Stimulated activated CD8-positive, alpha-beta memory T cell treated with anti-CD3 and anti-CD28 coated beads, Interleukin-7, amount 100 ng/mL, for 24 hours (primary cell): Measurements from ENCODE around the gene CMSS1.
"Not testable (repeated sequence)": the region's sequence is repeated elsewhere in the genome, so short reads cannot be mapped to it uniquely, and the experiment has no call there.

Experiments used
- DNase-seq: peaks from one replicate; pipeline ENCODE4 v3.0.0-alpha.2; 2020; ENCODE audit warnings: low read depth

CMSS1 gene

DNA sequence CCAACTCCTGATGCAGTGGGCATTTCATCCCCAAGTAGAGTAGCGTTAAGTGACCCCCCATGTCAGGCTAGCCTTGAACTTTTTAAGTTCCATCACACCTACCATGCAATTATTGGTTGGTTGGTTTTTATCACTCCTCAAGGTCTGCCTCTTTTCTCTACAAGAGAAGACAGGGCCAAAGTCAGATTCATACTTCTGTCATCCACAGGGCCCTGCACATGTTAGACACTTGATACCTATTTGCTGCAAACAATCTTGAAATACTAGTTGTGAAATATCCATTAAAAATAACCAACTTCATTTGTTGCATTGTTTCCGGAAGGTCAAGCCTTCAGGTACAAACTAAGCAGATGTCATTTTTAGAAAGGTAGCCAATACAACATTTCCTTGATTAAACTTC, 1.2 kb downstream of the CMSS1 start:
- no peak for DNase-seq

DNA sequence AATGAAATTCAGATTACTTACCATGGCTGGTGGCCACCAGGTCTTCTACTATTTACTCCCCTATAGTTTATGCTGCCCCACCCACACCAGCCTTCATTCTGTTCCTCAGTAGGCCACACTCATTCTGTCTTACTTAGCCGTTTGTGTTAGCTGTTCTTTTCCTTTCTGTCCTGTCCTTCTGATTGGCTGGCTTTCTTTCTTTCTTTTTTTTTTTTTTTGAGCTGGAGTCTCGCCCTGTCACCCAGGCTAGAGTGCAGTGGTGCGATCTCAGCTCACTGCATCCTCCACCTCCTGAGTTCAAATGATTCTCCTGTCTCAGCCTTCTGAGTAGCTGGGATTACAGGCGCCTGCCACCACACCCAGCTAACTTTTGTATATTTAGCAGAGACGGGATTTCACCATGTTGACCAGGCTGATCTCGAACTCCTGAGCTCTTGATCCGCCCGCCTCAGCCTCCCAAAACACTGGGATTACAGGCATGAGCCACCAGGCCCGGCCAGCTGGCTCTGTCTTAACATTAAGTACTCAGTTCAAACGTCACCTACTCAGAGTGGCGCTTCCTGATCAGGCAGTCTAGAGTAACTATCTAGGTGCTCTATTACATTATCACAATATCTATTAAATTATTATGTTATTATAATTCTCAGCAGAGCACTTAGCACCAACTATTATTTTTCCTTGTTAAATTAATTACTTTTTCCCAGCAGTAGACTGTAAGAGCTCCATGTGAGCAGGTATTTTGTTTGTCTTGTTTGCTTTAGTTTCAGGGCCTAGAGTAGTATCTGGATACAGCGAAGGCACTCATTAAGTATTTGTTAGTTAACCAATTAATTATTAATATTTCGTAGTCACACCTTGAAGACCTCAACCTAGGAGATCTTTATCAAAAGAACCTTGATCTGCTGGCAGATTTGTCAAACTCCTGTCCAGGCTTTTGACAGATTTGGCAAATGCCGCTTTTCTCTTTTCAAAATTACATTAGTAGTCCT, 6.4 kb downstream of the CMSS1 start:
- DNase-seq: no peak

DNA sequence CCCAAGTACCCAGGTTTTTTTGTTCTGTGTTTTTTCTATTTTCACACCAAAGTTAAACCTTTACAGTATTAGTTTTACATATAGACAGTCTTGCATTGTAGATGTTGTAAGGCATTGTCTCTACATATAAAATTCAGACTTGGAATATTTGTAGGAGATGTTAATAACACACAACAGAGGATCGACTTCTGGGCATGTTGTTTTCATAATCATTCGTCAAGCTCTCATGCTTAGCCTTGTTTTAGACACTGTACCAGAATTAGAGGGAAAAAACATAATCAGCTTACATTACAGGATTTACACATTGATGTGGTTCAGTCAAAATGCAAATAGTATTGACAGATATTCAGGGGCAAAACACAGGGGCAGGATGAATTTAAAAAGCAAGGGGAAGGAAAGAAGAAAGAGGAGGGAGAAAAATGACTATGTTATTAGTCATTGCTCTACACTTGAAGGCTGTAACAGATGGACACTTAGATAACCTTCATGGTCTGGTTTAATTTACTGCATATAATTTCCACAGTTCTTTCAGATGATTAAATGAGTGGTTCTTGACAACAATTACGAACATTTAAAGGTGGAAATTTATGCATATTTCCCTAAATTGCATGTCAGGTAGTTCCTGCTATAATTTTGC, 7.5 kb downstream of the CMSS1 start:
- DNase-seq: no peak

DNA sequence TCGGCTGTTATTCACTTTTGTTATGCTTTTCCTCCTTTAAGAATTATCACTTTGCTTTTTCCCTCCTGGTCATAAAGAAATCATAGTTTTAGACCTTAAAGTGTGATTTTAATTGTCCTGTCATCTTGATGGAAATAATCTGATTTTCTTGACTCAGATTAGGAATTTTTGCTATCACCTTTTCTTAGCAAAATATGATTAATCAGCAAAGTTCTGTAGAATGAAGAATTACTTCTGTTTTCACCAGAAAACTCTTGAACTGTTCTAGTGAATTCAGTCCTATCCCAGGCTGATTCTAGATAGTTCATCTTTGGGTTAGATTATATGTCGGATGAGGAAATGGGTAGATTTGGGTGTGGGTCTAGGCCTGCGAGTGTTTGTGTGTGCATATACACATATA, 12.2 kb downstream of the CMSS1 start:
- DNase-seq: no peak

DNA sequence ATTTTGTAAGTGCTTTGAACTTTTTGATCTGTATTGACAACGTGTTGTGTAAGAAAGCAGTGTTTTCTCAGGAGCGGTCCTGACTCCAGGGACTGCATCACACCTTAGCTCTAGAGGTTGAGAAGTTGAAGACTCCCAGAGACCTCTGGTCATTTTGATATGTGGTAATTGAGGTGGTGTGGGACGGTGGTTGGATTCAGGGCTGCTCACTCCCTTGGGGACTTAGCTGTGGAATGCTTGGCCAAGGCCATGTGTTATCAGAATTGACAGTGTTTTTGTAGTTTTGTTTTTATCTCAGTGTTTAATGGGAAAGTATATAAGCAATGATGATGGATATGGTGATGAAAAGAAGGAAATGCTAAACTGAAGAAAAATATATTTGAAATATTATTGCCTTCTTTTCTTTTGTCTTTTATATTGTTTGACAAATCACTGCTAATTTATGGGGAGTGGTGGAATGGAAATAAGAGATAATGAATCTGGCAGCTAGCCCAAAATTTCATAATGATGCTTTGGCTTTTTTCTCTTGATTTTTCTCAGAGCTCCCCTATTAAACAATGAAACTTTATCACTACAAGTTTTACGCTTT, 16.0 kb downstream of the CMSS1 start:
- DNase-seq: no peak

DNA sequence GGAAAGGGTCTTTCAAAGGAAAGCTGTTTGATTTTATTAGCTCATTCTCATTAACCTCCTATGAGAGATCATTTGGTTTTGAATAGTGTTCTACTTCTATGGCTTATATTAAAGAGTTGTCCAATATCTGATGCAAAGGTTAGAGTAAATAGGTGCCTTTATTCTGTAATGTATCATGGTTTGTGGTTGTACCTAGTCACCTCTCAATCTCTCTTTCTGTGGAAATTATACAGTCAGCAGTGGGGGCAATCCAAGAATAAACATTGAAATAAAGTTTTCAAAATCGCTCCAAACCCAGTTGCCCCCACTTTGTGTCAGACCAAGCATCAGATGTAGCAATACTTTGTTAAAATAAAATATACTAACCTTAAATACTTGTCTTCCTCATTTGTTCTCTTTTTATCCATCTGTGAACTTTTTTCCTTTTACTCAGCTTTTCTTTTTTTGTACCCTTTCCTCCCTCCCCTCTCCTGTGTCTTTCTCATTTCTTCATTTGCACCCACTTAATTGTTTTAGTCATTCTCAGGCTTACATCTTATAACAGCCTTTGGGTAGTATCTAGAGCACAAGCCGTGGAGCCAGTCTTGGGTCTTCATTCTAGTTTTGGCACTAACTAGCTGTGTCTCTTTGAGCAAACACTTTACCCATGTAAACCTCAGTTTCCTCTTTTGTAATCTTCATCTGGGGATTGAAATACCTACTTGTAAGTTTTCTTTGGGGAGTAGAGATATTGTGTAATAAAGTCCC, 16.7 kb downstream of the CMSS1 start:
- DNase-seq: no peak

DNA sequence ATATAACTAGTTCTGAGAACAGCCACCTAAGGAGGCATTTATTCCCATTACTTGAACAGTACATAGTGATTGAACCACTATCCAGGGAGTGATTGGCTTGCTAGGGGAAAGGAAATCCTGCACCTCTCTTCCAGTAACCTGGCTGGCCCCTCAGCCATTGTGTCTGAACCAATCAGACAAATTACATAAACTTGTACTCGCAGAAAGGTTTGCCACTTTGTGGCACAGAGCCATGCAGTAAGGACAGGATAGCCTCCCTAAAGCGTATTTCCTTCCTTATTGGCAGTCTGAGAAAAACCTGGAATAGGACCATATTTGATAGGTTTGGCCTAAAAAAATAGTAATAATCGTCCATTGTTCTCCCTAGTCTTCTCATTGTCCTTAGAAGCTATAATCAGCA, 19.0 kb downstream of the CMSS1 start:
- DNase-seq: no peak

DNA sequence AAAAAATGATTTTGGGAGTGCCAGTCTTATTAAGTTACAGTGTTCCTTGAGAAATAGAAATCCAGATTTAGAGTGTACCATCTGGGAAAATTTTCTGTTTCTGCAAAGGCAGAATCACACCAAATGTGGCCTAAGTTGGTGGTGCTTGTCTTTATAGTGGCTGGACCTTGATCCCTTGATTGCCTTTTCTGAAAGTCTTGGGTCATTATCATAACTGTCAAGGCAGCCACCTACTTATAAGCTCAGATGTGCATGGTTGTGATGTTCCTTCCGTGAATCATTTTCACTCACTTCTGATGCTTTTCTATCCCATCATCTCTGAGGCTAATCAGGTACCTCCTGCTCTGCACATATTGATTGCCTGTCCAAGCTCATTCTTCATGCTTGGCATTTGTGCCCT, 20.1 kb downstream of the CMSS1 start:
- DNase-seq: no peak

DNA sequence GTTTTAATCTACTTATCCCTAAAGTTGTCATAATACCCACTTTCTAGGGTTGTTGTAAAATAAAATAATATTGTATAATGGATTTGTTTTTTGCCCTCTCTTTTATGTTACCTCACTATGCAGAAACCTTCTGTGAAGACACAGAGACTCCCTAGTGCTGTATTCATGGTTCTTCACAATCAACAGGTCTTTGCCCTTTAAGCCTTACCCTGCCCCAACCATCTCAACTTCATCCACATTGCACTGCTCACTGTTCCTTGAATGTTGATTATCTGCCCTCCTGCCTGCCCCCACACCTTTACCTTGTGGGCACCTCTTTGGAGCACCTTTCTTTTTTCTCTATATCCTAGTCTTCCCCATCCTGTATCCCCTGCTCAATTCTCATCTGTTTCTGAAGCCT, 21.1 kb downstream of the CMSS1 start:
- no peak for DNase-seq

DNA sequence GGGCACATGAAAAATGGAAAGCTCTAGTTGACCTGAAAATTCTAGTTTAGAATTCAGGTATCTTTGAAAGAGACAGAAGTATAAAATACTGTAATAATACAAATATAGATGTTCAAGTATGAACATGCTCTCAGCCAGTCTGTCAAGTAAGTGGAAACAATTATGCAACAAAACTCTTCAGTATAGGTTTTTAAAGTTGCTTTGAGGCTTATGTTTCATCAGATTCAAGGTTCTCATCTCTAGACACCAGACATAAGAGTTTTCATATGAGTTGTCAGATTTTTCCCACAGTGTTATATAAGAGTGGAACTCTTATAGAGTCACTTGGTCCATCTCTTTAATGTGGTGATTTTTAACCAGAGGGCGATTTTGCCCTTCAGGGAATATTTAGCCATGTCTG, 22.0 kb downstream of the CMSS1 start:
- DNase-seq: no peak

DNA sequence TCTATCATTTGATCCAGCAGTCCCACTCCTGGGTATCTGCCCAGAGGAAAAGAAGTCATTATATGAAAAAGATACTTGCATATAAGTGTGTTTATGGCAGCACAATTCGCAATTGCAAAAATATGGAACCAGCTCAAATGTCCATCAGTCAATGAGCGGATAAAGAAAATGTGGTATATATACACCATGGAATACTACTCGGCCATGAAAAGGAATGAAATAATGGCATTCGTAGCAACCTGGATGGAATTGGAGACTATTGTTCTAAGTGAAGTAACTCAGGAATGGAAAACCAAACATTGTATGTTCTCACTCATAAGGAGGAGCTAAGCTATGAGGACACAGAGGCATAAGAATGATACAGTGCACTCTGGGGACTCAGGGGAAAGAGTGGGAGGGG, 24.3 kb downstream of the CMSS1 start:
- DNase-seq: not testable (repeated sequence)

DNA sequence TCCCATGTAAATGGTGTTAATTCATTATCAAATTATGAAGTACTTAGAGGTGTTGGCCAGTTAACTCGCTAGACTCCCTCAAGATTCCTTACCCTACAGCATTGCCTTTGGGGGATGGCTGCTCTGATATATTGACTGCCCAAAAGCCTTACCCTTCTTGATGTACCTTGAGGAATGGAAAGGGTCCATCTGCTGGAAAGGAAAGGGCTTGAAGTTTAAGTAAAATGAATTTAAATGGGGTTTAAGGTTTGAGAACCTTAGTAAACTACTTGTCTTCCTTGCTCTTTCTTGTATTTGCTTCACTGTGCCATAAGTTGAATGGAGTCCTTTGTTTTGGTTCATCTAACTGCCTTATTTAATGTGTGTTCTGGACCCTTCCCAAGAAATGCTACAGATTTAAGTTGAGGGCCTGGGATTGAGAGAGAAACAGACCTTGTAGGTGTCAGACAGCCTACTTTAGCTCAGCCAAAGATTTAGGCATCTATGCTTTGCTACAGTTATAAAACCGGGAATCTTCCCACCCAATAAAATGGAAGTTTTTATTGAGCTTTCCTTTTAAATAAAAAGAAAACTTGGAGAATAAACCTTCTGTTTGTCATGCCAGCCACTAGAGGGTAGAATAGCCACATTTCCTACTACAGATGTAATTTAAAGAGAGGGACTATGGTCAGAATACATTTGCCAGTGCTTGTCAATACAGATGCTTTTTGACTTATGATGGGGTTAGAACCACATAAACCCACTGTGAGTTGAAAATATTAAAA, 25.3 kb downstream of the CMSS1 start:
- no peak for DNase-seq

DNA sequence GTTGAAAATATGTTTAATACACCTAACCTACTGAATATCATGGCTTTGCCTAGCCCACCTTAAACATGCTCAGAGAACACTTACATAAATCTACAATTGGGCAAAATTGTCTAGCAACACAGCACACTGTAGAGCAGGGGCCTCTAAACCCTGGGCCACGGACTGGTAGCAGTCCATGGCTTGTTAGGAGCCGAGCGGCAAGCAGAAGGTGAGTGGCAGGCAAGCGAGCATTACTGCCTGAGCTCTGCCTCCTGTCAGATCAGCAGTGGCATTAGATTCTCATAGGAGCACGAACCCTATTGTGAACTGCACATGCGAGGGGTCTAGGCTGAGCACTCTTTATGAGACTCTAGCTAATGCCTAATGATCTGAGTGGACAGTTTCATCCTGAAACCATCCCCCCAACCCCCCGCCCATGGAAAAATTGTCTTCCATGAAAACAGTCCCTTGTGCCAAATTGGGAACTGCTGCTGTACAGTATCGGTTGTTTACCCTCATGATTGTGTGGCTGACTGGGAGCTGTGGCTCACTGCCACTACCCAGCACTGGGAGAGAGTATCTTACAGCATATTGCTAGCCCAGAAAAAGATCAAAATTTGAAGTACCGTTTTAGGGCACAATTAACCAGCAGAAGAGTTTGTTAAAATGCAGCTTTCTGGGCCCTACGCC, 26.1 kb downstream of the CMSS1 start:
- DNase-seq: no peak

DNA sequence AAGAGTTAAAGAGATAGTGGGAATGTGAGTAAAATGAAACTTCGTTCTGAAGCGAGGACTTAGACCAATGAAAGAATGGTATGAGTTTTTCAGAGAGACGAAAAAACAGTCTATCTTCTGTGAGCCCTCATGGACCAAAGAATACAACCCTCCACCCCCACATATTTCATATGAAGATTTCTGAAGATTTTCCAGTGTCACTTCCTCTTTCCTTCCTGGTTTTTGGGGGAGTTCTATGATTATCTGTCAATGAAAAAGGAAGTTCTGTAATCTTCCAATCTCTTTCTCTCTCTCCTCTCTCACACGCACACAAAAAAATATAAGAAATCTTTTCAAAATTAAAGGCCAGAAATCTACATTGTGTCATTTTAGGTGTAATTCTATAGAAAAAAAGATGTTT, 27.7 kb downstream of the CMSS1 start:
- no peak for DNase-seq

DNA sequence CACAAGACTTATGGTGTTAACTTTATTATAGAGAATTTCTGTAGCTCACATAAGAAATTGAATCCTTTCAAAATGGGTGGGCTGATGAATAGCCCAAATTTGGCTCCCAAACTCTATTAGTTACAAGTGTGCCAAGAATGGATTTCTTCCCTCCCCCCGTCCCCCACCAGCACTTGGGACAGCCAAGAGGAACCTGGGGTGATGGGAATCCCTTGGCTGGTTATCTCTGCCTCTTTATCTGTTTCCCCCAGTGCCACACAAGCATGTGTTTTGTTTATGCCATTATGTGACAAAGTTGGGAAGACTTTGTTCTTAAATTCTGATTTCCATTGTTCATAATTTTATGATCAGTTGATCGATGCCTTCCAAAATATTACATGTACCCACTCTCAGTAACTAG, 28.3 kb downstream of the CMSS1 start:
- DNase-seq: no peak

DNA sequence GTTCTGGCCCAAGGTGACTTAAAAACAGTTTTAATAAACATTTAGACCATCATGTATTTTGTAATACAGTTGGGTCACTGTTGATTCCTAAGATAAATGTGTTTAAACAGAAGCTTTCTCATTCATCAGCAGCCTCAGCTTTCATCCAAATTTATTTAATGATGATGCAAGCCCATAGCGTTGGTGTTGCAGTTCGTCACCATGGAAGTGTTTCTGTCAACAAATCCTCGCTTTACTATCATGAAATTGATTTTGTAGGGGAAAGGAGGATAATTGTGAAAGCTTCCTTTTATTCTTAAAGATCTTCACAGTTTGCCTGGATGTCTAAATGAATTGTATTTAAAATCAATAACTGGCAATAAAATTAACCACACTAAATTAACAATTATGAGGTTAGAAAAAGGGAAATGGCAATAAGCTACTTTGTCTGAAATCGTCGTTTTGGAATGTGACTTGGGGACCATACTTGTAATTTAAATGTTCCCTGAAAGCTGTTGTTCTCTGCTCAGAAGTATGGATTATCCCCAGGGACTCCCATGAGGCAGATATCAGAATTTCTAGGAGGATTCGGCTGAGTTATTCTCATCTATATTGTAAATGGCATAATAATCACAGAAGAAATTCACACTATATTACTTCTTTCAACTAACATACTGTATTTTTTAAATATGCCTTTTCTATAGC, 29.0 kb downstream of the CMSS1 start:
- DNase-seq: no peak

DNA sequence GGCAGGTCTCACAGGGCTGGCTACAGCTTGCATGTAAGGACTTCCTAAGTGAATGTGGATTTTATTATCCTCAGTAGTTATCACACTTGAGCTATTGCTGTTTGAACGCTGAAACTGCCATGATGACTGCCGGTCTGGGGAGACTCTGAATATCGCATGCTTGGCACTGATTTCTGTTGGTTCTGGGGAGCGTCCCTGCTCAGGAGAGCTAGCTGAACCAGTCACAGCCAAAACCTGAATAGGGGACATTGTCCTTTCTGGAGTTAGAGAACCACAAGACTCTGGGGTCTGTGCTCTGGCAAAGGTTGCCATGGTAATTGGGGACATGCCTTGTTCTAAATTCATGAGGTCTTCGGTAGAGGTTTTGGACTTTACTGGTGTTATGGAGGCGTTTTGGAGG, 30.8 kb downstream of the CMSS1 start:
- DNase-seq: no peak

DNA sequence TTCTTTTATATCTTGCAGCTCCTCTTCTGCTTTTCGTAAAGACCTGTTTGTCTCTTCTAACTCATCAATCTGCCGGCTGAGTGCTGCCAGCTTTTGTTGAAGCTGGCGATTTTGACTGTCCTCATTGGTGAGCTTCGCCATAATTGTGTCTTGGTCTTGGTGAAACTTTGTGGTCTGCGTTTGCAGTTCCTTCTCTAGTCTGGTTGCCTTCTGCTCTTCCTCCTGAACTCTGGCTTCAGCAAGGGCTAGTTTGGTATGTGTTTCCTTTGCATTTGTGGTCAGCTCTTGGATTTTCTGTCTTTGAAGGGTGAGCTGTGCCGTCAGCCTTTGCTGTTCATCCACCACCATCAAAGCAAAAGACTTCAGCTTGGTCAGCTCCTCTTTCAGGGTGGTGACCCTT, 32.9 kb downstream of the CMSS1 start:
- no peak for DNase-seq

DNA sequence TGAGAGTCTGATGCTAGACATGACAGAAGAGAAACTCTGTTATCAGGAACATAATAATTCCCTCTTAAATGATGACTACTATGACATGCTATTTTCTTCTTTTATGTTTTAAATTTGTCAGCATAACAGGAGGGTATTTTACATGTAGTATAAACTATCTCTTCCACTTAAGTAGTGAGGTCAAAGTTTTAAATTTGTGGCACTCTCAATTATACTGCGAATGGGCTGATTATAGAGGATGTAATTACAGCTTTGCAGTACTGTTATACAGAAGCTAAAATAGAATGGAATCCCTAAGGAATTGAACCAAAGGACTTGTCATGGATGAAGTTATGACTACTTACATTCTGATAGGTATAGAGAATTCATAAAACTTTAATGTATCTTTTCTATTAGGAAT, 34.3 kb downstream of the CMSS1 start:
- no peak for DNase-seq

DNA sequence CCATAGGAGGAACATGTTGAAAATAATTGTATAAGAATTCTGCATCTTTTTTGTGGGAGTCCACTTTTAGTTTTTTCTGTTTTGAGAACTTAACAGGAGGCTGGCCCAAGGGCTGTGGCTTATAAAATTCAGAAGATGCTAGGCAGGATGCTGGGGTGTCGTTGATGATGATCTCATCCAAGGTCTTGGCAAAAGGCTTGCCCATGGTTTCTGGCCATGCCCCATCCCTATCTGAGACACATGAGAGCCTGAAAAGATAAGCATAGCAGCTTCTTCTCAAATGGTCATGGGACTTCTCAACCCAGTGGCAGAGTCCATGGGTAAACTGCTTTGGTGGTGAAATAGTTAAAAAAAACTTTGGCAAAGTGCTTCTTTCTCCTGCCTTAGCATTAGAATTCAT, 35.2 kb downstream of the CMSS1 start:
- no peak for DNase-seq
